Spleen (tissue), 7 donors: ENCODE results near the gene BPI.

ENCODE experiments used
- POLR2A ChIP-seq, 3 donors: fragments of 450-650 bp; IDR thresholded peaks; one replicate each; pipeline ENCODE4 v1.5.1; 2017; ENCODE audit warnings: antibody characterized with exemption in 3 of 3, mild to moderate bottlenecking in 1 of 3
- POLR2AphosphoS5 ChIP-seq, 3 donors: sonication (generic); formaldehyde crosslinking; IDR thresholded peaks; one replicate each; pipeline ENCODE4 v1.5.1; 2017; ENCODE audit warnings: antibody characterized with exemption in 3 of 3
- TF ChIP-seq, protein P1 (sequence below), 11 experiments: fragments of 200-600 bp in 7 of 11; fragments of 450-650 bp in 4 of 11; sonication (generic) in 4 of 11; IDR thresholded peaks in 8 of 11; conservative IDR thresholded peaks in 3 of 11; 1 replicate in 7 of 11; 2 replicates in 4 of 11; pipeline versions ENCODE4 v1.4.0 to v1.8.0; 2016 to 2021; ENCODE audit warnings: antibody characterized with exemption in 11 of 11, inconsistent platforms in 4 of 11, mild to moderate bottlenecking in 1 of 11
- donor health status: DM: no; HTN: no; CAD: no; lungs with moderate emphysema.
- donor health status: DM: no; HTN: no; CAD: no.
- donor health status: DM: no; HTN: no; CAD: no.

DNA sequence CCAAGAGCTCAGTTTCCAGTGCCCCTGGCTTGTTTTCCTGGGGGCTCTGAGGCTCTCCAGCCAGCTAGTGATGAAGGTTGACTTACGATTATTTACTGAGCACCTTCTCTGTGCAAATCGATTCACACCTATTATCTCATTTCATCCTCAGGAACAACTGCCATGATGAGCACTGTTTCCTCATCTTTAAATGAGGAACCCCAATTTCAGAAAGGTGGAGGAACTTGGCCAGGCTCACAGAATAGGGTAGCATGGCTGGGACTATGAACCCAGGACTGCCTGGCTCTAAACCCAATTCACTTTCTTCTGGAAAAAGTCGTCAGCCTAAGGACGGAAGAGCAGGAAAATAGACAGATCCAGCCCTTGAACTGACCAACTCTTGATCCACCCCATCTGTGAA lies 3.5 kb upstream of the BPI start:
- TF ChIP-seq POLR2A (IDR thresholded peaks at IDR 0.05) (no peak), POLR2AphosphoS5 (IDR thresholded peaks at IDR 0.05) (no peak)
- TF ChIP-seq, protein P1, sequence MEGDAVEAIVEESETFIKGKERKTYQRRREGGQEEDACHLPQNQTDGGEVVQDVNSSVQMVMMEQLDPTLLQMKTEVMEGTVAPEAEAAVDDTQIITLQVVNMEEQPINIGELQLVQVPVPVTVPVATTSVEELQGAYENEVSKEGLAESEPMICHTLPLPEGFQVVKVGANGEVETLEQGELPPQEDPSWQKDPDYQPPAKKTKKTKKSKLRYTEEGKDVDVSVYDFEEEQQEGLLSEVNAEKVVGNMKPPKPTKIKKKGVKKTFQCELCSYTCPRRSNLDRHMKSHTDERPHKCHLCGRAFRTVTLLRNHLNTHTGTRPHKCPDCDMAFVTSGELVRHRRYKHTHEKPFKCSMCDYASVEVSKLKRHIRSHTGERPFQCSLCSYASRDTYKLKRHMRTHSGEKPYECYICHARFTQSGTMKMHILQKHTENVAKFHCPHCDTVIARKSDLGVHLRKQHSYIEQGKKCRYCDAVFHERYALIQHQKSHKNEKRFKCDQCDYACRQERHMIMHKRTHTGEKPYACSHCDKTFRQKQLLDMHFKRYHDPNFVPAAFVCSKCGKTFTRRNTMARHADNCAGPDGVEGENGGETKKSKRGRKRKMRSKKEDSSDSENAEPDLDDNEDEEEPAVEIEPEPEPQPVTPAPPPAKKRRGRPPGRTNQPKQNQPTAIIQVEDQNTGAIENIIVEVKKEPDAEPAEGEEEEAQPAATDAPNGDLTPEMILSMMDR (IDR thresholded peaks at IDR 0.05 in 8 of 11, conservative IDR thresholded peaks at IDR 0.05 in 3 of 11), result no peak
